Tibial artery (tissue), 4 donors: ENCODE measurements around the gene PATJ.

ENCODE experiments used
- DNase-seq, 2 donors: peaks; one replicate each; pipeline ENCODE4 v3.0.0-alpha.2; 2019
- H3K27ac ChIP-seq, 2 donors: fragments of 200-600 bp; sonication (generic) in 1 of 2; 1 replicate in 1 of 2; 2 replicates in 1 of 2; pipeline ENCODE4 v1.5.1; 2018 to 2019; ENCODE audit warnings: mild to moderate bottlenecking in 1 of 2
- H3K27me3 ChIP-seq, 2 donors: fragments of 200-600 bp; sonication (generic) in 1 of 2; one replicate each; pipeline versions ENCODE4 v1.5.1 to v1.6.0; 2016 to 2019
- H3K36me3 ChIP-seq, 3 donors: fragments of 200-600 bp; sonication (generic) in 2 of 3; one replicate each; pipeline ENCODE4 v1.5.1; 2016 to 2019; ENCODE audit warnings: mild to moderate bottlenecking in 2 of 3
- H3K4me1 ChIP-seq, 4 donors: fragments of 200-600 bp; sonication (generic) in 2 of 4; 1 replicate in 3 of 4; 2 replicates in 1 of 4; pipeline ENCODE4 v1.5.1; 2016 to 2019
- H3K4me3 ChIP-seq, 2 donors: fragments of 200-600 bp; sonication (generic) in 1 of 2; 1 replicate in 1 of 2; 2 replicates in 1 of 2; pipeline ENCODE4 v1.5.1; 2018 to 2019; ENCODE audit warnings: mild to moderate bottlenecking in 2 of 2
- H3K9me3 ChIP-seq, 3 donors: fragments of 200-600 bp; sonication (generic) in 1 of 3; one replicate each; pipeline ENCODE4 v1.5.1; 2016 to 2019
- CTCF ChIP-seq, 2 experiments: fragments of 200-600 bp in 1 of 2; fragments of 450-650 bp in 1 of 2; IDR thresholded peaks; one replicate each; pipeline ENCODE4 v1.5.1; 2017 to 2019; ENCODE audit warnings: antibody characterized with exemption in 2 of 2, mild to moderate bottlenecking in 1 of 2, moderate library complexity in 1 of 2
- intact Hi-C: fragments of 100-400 bp; cut with DNase I; formaldehyde crosslinking; loops from one replicate; pipeline ENCODE4 v1.15.0; 2023; ENCODE audit warnings: low total_unique reads

The PATJ gene

DNA sequence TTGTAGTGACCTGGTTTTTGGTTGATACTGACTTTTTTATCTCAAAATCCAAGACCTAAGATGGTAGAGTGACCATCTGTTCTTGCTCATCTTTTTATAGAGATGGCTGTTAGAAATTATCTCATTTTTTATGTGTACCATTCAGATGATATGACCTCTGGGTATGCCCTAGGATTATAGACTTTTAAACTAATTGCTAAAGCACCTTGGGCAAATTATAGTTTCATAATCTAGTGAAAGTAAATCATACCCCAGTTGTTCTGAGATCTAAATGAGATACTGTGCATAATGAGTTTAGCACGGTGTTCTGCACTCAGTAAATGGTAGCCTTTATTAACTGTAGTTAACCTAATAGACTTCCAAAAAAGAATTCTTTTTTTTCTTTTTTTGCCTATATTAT lies 269.8 kb downstream of the PATJ start:
- Histone ChIP-seq H3K4me3 (no peak overlapping the region), H3K4me1 (peaks cover 0 to 13% (median 0%) of the 10 kb centered on the region in 4 donors), H3K36me3 (no peaks in the 10 kb centered on the region), H3K9me3 (no peaks in the 10 kb centered on the region), H3K27ac (peak overlapping the region in 1 of 2 donors; percentile 37), H3K27me3 (no peaks in the 10 kb centered on the region)
- no peak for DNase-seq
- intact Hi-C loops: no loop called here
- no peak for TF ChIP-seq CTCF (IDR thresholded peaks at IDR 0.05)

DNA sequence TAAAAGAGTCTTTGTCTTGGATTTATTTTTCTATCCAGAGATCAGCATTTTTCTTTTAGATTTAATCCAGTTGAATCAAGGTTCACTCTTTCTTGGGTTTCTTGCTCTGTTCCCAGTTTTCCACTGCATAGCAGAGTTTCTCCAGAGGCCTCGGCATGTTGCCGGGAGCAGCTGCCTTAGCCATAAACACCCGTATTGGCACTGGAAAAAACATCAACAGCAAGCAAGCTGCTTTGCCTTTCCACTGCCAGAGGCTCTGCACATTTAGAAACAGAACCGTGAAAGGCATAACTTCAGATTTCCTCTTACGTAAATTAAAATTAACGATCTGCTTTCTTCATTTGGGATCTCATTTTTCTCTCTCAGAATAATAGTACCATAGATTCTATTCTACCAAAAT lies 270.6 kb downstream of the PATJ start:
- no peaks in the 10 kb centered on the region for H3K27me3 ChIP-seq
- peak; percentile 46 to 65 for DNase-seq
- no peak overlapping the region for H3K4me3 ChIP-seq
- peak overlapping the region in 1 of 2 donors; percentile 37 for H3K27ac ChIP-seq
- no peak for TF ChIP-seq CTCF (IDR thresholded peaks at IDR 0.05)
- intact Hi-C loops: no loop called here
- no peaks in the 10 kb centered on the region for H3K9me3 ChIP-seq
- peaks cover 0 to 13% (median 0%) of the 10 kb centered on the region in 4 donors for H3K4me1 ChIP-seq
- H3K36me3 ChIP-seq: no peaks in the 10 kb centered on the region

GRCh38 chr1:62013264-62013663 lies 271.0 kb downstream of the PATJ start:
- no peak for TF ChIP-seq CTCF (IDR thresholded peaks at IDR 0.05)
- H3K4me3 ChIP-seq: no peak overlapping the region

GRCh38 chr1:62022382-62022983 lies 280.2 kb downstream of the PATJ start:
- intact Hi-C loops: no loop called here
- Histone ChIP-seq H3K36me3 (peaks cover 0 to 19% (median 0%) of the 10 kb centered on the region in 3 donors), H3K9me3 (no peaks in the 10 kb centered on the region), H3K27ac (no peak overlapping the region), H3K4me1 (no peaks in the 10 kb centered on the region), H3K27me3 (no peaks in the 10 kb centered on the region), H3K4me3 (no peak overlapping the region)
- no peak for TF ChIP-seq CTCF (IDR thresholded peaks at IDR 0.05)
- DNase-seq: no peak

More at GRCh38 chr1:62013264-62013663, 271.0 kb downstream of the PATJ start:
- no peaks in the 10 kb centered on the region for H3K27me3 ChIP-seq
- peak overlapping the region in 1 of 2 donors; percentile 37 for H3K27ac ChIP-seq
- intact Hi-C loops: no loop called here
- H3K4me1 ChIP-seq: peaks cover 0 to 13% (median 0%) of the 10 kb centered on the region in 4 donors
- H3K36me3 ChIP-seq: peaks cover 0 to 2% (median 0%) of the 10 kb centered on the region in 3 donors
- H3K9me3 ChIP-seq: no peaks in the 10 kb centered on the region
- DNase-seq: no peak

DNA sequence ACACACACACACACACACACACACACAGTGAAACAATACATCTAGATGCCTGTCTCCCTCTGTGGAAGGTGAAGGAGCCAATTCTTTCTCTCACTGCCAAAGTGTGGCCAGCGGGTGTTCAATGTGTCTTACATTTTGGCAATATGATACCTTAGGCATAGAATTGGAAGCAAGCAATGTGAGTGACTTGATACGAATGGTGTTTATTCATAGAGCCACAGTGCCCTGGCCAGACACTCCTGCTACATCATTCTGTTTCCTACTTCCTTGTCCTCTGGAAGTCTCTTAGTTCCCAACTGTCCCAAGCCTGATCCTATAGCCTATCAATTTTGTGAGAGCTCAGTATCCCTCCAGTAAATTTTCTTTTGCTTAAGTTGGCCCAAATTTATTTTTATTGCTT lies 282.4 kb downstream of the PATJ start:
- DNase-seq: no peak
- Histone ChIP-seq H3K27me3 (no peaks in the 10 kb centered on the region), H3K9me3 (no peaks in the 10 kb centered on the region), H3K4me1 (no peaks in the 10 kb centered on the region), H3K27ac (no peak overlapping the region), H3K36me3 (peaks cover 0 to 5% (median 0%) of the 10 kb centered on the region in 3 donors), H3K4me3 (no peak overlapping the region)
- no peak for TF ChIP-seq CTCF (IDR thresholded peaks at IDR 0.05)
- intact Hi-C loops: loop anchor here (5.0 kb wide), 1 partner anchor 287 kb away; no protein-coding TSS in a partner anchor
